Myocyte (in vitro differentiated cells): ENCODE results near the gene SERTAD2. TPM values are rescaled to one million over a fixed set of nuclear protein-coding genes. Genes with fewer than 3 reads are reported as not detected.

ENCODE experiments used
- DNase-seq: peaks from one replicate; pipeline ENCODE4 v3.0.0-alpha.2; 2012; ENCODE audit warnings: low read depth
- polyA plus RNA-seq: library from polyadenylated mRNA; unstranded; fragments of >200 nt; gene quantifications from one replicate; pipeline ENCODE4 v1.2.1, GENCODE V29; 2012; ENCODE audit warnings: missing spikeins
- total RNA-seq: library from RNA; depleted of rRNA; stranded (reverse); fragments of >200 nt; gene quantifications from 2 replicates; pipeline ENCODE4 v1.2.3, GENCODE V29; 2014

Gene SERTAD2
- total RNA-seq = 22.1 and 24.9 TPM in 2 replicates
- 24.1 TPM for polyA plus RNA-seq

GRCh38 chr2:64653109-64654062 is at the start of gene SERTAD2:
Gene SERTAD2, minus strand, starts transcription at chr2:64653913. Its CDS starts 17,042 bp downstream, at chr2:64636871.
- DNase-seq = peak; percentile 87

DNA sequence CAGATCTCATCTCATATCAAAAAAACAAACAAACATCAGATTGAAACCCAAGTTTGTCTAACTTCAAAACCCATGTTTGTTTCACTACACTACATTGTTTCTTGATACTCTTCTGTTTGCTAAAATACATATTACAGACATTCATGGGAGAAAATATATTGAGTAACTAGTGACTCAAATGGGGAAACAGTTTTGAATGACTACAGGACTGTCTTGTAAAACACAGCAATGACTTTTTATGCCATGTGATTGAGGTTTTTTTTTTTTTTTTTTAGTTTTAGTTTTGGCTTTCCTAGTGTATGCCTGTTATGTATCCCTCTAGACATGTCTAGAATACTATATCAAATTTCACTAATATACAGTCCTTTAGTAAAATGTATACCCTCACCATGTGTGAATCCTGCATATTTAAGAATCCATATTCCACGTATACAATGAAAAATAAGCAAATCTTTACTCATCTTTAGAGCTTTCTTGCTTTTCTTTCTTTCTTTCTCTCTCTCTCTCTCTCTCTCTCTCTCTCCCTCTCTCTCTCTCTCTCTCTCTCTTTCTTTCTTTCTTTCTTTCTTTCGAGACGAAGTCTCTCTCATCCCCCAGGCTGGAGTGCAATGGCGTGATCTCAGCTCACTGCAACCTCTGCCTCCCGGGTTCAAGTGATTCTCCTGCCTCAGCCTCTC is 46.6 kb upstream of the SERTAD2 start:
- no peak for DNase-seq

DNA sequence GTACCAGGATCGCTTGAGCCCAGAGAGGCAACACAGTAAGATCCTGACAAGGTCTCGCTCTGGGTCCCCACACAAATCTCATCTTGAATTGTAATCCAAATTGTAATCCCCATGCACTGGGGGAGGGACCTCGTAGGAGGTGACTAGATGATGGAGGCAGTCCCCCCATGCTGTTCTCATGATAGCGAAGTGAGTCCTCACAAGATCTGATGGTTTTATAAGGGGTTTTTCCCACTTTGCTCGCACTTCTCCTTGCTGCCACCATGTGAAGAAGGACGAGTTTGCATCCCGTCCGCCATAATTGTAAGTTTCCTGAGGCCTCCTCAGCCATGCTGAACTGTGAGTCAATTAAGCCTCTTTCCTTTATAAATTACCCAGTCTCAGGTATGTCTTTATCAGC is 46.0 kb upstream of the SERTAD2 start:
- DNase-seq = no peak

DNA sequence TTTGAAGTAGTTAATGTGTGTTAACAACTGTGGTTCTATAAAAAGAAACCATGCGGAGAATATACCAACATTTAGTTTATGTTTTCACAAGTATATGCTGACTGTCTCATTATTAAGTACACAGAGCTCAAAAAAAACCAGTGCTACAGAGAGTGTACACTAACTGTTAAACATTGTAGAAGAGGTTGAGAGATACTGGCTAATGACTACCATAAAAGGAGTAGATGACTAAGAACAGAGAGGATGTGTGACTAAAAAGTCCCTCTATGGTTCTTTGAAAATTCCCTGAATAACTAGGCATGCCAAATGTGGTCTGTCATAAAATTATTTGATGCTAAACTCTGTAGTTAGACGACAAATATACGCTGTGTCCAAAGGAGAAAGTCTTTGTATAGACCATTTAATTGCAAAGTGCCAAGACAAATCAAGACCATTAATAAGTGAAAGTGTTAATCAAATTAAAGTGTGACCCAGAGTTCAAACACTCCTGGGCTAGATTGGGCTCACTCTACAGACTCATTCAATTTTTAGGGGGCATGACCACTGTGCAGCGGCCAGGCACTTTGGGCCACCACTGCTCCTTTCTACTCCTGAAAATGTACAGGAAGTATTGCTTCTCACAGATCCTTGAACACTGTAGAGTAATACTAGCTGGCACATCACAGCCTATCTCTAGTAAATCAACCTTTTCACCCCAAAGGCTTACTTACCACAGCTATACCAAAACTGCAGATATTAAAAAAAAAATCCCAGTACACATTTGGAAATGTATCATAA is 45.1 kb upstream of the SERTAD2 start:
- DNase-seq = peak; percentile 50

DNA sequence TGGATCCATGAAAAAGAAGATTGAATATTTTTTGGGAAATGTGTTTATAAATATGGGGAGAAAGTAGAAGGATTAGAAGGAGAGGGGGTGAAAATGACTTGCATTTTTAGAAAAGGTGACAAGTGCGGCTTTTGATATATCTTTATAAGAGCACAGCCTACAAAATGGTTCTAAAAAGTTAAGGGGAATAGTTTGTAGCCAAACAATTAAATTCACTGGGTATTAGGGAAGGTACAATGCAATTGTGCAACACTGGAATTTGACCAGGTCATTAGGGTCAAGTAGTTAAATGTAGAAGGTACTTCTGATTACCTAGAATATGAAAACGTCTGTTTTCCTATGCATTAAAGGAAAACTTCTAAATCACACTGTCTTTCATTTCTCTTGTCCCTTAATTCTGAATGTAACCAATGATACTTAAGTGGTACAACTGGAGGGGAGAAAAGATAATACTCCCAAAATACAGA is 44.5 kb upstream of the SERTAD2 start:
- DNase-seq = no peak

- DNase-seq = no peak
Observed at GRCh38 chr2:64697297-64698176, 43.8 kb upstream of the SERTAD2 start.

DNA sequence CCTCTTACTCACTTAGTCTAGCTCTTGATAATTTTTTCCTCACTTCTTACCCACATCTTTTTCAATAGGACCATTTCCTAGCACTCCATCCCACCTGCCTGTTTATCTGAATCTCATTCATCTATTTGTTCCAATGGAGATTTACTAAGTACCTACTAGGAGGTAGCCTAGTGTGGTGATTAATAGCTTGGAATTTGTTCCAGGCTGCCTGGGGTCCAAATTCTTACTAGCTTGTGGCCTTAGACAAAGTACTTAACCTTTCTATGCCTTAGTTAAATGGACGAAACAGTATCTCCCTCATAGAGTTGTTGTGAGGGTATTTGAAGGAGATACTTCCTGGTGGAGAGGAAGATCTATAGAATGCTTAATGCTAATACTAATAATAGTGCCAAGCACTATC is 42.9 kb upstream of the SERTAD2 start:
- no peak for DNase-seq

GRCh38 chr2:64695721-64696261 is 42.1 kb upstream of the SERTAD2 start:
- DNase-seq = no peak

DNA sequence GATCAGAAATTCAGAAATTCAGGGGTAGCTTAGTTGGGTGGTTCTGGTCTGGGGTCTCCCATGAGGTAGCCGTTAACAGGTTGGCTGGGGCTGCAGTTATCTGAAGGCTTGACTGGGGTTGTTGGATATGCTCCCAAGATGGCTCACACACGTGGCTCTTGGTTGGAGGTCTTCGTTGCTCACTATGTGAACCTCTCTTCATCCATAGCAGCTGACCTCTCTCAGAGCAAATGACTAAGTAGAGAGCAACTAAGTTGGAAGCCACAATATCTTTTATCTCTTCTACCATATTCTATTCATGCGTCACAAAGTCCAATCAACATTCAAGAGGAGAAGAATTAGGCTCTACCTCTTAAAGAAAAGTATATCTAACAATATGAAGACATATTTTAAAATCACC is 38.7 kb upstream of the SERTAD2 start:
- no peak for DNase-seq

DNA sequence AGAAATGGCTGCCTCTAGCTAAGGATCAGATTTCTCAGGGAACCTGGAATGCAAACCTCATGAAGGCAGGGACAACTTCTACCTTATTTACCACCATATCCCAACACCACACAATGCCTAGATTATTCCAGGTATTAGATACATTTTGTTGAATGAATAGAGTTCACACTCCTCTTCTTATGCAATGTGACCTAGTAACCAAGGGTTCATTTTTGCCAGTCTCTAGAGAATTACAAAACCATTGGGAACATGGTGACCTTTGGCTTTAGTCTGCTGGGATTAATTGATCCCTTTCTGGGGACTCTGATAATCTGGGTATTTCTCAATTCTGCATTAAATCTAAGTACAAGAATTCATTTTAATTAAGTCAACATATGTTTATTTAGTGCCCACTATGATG is 35.2 kb upstream of the SERTAD2 start:
- DNase-seq = no peak

- no peak for DNase-seq
Observed at GRCh38 chr2:64686283-64686956, 32.7 kb upstream of the SERTAD2 start.

GRCh38 chr2:64685430-64685829 is 31.7 kb upstream of the SERTAD2 start:
- DNase-seq = peak; percentile 41

DNA sequence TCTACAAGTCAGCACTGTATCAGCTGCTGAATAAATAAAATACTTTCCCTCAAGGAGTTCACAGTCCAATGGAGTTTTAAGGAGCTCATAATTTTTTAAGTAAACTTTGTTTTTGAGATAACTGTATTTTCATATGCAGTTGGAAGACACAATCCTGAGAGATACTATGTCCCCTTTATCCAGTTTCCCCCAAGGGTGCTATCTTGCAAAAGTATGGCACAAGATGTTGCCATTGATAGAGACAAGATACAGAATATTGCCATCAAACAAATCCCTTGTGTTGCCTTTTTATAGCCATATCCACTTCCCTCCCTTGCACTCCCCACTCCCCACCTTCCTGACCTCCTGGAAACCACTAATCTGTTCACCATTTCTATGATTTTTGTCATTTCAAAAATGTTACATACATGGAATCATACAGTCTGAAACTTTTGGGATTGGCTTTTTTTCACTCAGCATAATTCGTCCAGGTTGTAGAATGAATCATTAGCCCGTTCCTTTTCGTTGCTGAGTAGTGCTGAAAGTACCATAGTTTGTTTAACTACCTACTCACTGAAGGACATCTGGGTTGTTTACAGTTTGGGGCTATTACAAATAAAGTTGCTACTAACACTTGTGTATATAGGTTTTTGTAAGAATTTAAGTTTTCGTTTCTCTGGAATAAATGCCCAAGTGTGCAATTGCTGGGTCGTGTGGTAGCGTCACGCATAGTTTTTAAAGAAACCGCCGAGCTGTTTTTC is 30.2 kb upstream of the SERTAD2 start:
- DNase-seq = no peak

DNA sequence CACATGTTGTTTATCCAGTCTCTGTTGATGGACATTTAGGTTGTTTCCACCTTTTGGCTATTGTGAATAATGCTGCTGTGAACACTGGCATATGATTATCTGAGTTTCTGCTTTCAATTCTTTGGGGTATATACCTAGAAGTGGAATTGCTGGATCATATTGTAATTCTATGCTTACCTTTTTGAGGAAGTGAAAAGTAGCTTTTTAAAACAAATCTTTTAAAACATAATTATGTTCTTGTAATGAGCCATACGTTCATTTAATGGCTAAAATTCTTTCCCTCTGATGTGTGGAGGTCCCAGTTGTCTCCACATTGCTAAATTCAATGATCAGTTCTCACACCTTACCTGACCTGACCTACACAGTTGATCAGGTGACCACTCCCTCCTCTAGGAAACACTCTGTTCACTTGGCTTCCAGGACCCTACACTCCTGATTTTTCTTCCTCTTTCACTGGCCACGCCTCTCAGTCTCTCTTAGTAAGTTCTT is 27.8 kb upstream of the SERTAD2 start:
- DNase-seq = no peak

DNA sequence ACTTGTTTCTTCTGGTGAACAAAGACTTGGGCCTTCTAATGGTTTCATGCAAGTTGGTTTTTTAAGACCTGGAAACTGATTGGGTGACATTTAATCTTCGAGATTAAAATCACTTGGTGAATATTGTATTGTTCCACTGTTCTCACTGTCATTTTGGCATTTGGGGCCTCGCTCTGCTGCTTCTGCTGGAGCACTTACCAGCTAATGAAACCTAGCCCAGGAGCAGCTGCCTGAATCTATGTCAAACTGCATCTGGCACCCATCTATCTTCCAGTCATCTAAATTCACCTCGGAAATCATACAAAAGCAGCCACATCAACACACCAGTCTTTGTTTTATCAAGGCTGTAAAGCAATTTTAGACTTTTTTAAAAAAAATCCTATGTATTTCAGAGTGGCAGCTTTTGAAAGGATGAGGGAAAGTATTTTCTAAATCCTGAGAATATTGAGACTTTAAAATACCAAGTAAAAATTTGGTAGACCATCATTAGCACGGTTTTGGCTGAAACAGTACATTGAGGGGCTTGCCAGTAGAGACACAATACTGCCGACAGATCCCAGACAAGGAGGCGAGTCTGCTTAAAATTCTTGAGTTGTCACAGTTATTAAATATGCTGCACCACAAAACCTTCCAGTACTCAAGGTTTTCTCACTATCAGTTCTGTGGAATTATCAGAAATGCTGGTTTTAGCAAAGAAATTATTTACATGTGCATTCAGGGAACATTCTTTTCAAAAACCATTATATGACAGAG is 26.1 kb upstream of the SERTAD2 start:
- DNase-seq = peak; percentile 83

GRCh38 chr2:64678771-64679590 is 25.3 kb upstream of the SERTAD2 start:
- DNase-seq = peak; percentile 49

- no peak for DNase-seq
Observed at GRCh38 chr2:64677530-64677929, 23.8 kb upstream of the SERTAD2 start.
